C1 segment of cervical spinal cord (tissue), 14 donors: ENCODE results near the gene INPP5F.

Experiments used
- DNase-seq, 14 donors: peaks; one replicate each; lab custom pipeline; 2025; lab: John Stamatoyannopoulos, UW

The INPP5F gene

GRCh38 chr10:119737823-119738222 is 12.0 kb downstream of the INPP5F start:
- DNase-seq, result peak in 1 of 14 donors; percentile 9

DNA sequence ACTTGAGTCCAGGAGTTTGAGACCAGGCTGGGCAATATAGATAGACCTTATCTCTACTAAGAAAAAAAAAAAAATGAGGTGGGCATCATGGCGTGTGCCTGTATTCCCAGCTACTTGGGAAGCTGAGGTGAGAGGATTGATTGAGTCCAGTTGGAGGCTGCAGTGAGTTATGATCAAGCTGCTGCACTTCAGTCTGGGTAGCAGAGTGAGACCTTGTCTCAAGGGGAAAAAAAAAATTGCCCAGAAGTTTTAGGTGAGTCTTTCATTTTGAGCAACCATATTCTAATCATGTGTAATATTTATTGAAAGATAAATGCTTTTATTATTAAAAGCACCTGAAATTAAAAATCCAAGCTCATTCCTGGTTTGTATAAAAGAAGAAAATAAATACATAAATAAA is 13.1 kb downstream of the INPP5F start:
- no peak for DNase-seq

GRCh38 chr10:119740096-119740495 is 14.2 kb downstream of the INPP5F start:
- peak in 1 of 14 donors; percentile 64 for DNase-seq

GRCh38 chr10:119742947-119743648 is 17.2 kb downstream of the INPP5F start:
- DNase-seq, result no peak

DNA sequence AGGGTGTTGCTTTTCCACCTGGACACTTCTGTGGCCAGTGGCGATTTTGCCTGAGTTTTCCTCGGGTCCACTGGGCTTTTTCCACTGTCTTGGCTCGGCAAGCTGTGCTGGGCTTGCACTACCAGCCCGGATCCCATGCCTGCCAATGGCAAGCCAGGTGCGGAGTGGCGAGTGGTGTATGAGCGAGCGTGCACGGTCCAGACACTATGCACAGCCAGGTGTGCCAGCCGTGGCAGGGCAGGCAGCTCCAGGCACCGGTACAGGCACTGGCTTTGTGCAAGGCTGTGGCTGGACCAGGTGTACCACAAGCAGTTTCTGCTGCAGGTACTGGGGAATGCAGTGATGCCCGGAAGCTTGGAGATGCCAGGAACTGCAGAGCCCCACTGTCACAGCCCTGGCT is 22.1 kb downstream of the INPP5F start:
- DNase-seq, result no peak

GRCh38 chr10:119748871-119749270 is 23.0 kb downstream of the INPP5F start:
- DNase-seq, result peak in 1 of 14 donors; percentile 21

DNA sequence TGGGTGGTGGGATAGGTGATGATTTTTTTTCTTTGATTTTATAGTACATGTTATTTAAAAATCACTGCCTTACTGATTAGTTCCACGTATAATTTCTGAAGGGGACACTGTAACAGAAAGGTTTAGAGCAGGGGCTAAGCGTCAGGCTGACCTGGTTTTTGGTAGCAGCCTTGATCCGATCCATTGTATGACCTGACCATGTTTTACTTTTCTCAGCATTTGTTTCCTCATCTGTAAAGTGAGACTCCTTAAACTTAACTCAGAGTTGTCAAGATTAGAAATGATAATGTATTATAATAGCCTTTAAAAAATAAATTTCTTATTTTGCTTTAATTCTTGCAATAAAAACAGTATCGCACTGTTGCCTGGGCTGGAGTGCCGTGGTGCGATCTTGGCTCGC is 23.6 kb downstream of the INPP5F start:
- DNase-seq, result no peak

DNA sequence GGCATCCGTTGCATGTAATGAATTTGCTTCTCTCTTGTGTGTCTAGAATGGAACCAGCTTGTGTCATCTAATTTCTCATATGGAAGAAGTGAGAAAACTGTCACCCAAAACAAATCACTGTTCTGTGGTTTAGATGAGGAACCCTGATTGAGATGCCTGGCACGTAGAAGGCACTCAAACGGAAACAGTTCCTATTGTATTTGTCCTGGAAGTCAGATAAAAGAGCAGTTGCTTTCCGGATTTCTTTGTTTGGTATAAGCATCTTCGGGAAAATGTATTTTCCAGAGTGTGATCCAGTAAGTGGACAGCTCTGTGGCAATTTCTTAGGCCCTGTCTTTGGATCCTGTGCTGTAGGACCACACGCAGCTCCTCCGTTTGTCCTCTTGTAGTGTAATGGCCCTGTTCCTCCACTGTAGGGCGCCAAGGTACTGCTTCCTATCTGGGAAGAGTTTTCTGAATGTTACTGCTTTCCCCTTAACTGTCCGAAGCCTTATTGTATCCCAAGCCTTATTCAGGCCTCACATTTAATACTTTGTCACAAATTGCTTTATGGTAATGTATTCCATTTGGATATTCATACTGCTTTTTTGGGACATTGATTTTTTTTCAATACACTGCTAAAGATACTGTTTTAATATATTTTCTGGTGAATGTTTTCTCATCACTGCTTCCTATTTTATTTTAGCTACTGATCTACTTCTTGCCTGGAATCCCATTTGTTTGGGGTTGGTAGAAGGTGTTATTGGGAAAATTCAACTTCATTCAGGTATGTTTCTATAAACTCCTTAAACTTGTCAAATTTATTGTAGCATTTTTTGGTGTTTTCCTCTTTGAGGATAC is 24.8 kb downstream of the INPP5F start:
- peak in 12 of 14 donors; percentile 39 to 81 (median 70) for DNase-seq

DNA sequence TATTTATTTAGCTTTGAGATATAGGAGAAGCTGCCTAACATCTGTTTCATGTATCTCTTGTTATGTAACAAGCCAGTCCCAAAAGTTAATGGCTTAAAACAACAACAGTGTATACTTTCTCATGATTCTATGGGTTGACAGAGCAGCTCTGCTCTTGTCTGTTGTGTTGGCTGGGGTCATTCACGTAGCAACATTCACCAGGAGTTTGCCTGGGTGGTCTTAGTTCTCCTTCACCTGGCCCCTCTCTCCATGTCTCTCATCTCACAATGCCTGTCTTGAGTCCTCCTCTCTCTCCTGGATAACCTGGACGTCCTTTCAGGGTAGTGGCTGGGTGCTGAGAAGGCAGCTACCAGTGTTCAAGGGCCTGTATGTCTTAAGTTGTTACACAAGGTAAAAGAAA is 27.5 kb downstream of the INPP5F start:
- DNase-seq, result no peak

GRCh38 chr10:119754085-119754484 is 28.2 kb downstream of the INPP5F start:
- DNase-seq, result no peak

- no peak for DNase-seq
These were observed 29.1 kb downstream of the INPP5F start for GRCh38 chr10:119754936-119755335.

- DNase-seq, result no peak
These were observed 29.6 kb downstream of the INPP5F start for GRCh38 chr10:119755446-119755845.

DNA sequence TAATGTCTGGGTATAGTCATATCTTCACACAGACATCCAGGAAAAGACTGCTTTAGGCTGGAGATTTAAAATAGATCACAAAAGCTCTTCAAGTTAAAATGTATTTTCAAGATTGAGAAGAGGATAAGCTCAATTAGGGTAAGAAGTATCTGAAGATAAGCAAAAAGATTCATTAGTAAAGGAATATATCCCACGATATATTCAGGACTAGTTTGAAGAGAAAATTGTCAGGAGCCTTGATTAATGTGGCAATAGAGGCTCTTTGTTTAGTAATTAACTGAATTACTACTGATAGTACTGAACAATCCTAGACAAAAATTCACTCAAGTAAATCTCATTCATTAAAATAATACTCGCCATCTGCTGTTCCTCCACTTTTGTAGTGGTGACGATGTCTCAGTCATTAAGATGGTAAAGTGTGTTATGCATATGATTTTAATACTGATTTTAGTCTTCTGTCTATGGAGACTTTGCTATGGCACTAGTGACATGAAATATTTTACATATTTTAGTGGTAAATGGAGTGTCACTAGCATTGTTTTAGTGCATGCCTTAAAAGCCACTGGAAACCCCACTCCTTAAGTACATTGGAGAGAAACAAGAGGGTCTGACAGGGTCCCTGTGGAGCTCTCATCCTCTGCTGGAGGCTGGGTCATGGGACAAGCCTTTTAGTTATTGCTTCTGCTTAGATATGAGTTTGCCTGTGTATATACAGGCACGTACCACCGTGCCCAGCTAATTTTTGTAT is 32.8 kb downstream of the INPP5F start:
- DNase-seq, result no peak

- DNase-seq, result no peak
These were observed 34.0 kb downstream of the INPP5F start for GRCh38 chr10:119759832-119760231.

- no peak for DNase-seq
These were observed 35.3 kb downstream of the INPP5F start for GRCh38 chr10:119761106-119761505.

- DNase-seq, result no peak
These were observed 36.2 kb downstream of the INPP5F start for GRCh38 chr10:119762035-119762434.

GRCh38 chr10:119762805-119763798 is 37.3 kb downstream of the INPP5F start:
- DNase-seq, result no peak

DNA sequence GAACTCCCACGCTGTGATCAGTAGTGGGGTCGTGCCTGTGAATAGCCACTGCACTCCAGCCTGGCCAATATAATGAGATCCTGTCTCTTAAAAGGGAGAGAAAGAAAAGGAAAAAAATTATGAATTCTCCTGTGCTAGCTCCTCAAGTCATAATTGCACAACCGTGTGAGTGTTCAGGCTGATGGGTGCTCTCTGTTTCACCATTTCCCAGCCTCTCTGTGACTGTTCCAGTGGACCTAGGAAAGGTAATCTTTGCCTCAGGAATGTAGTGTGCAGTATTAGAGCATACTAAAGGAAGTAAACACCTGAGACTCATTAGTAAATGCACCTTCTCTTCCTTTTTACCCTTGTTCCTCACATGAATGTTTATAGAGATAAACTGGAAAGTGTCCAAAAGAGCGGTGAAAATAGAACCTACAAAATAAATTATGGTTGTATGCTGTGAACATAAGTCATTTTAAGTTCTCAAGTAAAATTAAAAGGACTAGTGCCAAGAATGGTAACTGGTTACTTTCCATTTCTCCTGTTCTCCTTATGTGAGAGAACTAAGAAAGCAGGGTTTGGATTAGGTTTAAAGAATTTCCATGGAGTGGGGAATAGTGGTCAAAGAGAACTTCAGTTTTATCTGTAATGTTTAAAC is 42.7 kb downstream of the INPP5F start:
- no peak for DNase-seq

GRCh38 chr10:119769886-119770285 is 44.0 kb downstream of the INPP5F start:
- DNase-seq, result no peak

GRCh38 chr10:119770928-119771327 is 45.1 kb downstream of the INPP5F start:
- DNase-seq, result no peak

DNA sequence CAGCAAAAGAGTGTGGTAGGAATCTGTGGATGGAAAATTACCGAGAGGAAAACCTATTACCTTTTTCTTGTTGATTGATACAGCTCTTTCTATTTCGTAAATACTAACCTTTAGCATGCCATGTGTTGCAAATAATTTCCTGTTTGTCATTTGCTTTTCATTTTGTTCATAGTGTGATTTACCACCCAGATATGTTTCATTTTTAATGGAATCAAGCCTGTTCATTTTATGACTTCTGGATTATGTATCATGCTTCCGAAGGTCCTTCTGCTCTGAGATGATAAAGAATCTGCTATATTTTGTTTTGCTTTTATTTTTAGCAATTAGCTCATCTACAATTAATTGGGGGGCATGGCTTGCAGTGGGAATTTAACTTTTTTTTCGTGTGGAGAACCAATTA is 46.5 kb downstream of the INPP5F start:
- DNase-seq, result no peak
